GM12875 (cell line): Measurements from ENCODE around the gene VTI1A.
"Not testable (repeated sequence)": the region's sequence is repeated elsewhere in the genome, so short reads cannot be mapped to it uniquely, and the experiment has no call there.

ENCODE experiments used
- H3K4me3 ChIP-seq: one replicate; pipeline ENCODE4 v1.5.1; 2011; ENCODE audit warnings: low read depth, low read length, control low read depth
- TF ChIP-seq, protein P1 (sequence below): IDR thresholded peaks from 2 replicates; pipeline ENCODE4 v1.5.1; 2011; ENCODE audit warnings: low read depth, mild to moderate bottlenecking, control low read depth, inconsistent platforms, low read length, moderate library complexity, borderline replicate concordance; ENCODE audit not compliant: insufficient read depth

Gene VTI1A

GRCh38 chr10:112721080-112721698 lies 274.2 kb downstream of the VTI1A start:
- TF ChIP-seq, protein P1, sequence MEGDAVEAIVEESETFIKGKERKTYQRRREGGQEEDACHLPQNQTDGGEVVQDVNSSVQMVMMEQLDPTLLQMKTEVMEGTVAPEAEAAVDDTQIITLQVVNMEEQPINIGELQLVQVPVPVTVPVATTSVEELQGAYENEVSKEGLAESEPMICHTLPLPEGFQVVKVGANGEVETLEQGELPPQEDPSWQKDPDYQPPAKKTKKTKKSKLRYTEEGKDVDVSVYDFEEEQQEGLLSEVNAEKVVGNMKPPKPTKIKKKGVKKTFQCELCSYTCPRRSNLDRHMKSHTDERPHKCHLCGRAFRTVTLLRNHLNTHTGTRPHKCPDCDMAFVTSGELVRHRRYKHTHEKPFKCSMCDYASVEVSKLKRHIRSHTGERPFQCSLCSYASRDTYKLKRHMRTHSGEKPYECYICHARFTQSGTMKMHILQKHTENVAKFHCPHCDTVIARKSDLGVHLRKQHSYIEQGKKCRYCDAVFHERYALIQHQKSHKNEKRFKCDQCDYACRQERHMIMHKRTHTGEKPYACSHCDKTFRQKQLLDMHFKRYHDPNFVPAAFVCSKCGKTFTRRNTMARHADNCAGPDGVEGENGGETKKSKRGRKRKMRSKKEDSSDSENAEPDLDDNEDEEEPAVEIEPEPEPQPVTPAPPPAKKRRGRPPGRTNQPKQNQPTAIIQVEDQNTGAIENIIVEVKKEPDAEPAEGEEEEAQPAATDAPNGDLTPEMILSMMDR: peak; percentile 45; the same call in 1 of the 2 replicates
- H3K4me3 ChIP-seq: no peak overlapping the region

DNA sequence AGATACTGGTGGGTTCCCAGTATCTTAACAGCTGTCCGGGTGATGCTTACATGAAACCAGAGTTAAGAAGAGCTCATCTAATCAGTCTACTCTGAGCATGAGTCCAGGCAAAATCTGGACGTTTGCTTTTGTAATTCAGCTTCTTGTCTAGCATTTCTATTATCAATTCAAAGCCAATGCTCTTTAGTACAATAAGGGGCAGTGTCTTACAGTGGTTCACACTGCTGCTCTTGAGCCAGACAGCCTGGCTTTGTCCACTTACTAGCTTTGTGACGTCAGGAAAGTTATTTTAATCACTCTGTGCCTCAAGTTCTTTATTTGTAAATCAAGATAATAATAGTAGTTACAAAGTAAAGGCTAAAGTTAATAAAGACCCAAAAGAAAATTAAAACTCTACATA lies 275.7 kb downstream of the VTI1A start:
- TF ChIP-seq, protein P1: no peak
- no peak overlapping the region for H3K4me3 ChIP-seq

GRCh38 chr10:112723876-112724275 lies 276.9 kb downstream of the VTI1A start:
- TF ChIP-seq, protein P1: no peak
- no peak overlapping the region for H3K4me3 ChIP-seq

GRCh38 chr10:112724404-112724991 lies 277.5 kb downstream of the VTI1A start:
- H3K4me3 ChIP-seq: no peak overlapping the region
- TF ChIP-seq, protein P1: no peak

DNA sequence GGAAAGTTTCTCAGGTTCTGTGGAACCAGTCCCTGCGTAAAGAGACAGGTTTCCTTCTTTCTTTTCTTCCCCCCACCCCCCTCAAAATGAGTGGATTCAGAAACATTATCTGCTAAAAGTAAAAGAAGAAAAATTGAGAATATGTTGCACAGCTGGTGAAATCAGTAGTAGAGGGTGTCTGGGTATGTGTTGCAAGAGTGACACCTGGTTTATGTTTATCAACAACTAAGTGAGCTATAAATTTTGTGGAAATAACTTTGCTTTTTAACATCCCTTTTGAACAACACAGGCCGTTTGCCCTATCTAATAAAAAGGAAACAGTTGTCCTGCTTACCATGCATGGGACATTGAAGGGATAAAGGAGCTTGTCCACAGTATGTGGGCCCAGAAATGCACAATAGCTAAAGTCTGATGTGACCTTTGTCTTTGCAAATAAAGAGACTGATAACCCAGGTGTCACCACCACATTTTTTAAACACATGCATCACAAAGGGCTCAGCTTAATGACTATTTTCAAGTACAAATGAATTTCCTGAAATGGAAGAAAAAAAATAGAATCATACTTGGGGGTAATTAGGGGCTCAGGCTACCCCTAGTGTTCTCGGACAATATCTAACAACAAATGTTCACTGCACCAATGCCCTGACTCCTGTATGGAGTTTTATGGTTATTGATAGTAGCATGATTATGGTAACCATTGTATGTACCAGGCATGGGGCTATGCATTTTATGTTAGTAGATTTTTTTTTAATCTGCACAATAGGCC lies 281.3 kb downstream of the VTI1A start:
- TF ChIP-seq, protein P1: no peak

DNA sequence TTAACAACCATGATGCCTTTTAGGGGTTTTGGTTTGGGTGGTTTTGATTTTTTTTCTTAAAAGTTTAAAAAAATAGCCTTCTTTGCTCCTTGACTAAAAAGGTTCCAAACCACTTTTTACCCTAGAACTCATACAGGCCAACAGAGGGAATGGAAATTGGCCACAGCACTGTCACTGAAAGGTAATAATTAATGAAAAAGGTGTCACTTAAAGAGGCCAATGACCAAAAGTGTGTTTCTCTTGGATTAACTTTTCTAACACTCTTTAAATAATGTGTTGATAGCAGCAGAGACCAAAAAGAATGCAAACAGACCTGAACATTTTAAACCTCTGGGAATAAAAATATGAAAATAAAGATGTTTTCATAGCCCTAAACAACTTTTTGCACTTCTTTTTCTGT lies 282.0 kb downstream of the VTI1A start:
- TF ChIP-seq, protein P1: no peak
- no peak overlapping the region for H3K4me3 ChIP-seq

More for the DNA sequence above, 281.3 kb downstream of the VTI1A start:
- H3K4me3 ChIP-seq: no peak overlapping the region

DNA sequence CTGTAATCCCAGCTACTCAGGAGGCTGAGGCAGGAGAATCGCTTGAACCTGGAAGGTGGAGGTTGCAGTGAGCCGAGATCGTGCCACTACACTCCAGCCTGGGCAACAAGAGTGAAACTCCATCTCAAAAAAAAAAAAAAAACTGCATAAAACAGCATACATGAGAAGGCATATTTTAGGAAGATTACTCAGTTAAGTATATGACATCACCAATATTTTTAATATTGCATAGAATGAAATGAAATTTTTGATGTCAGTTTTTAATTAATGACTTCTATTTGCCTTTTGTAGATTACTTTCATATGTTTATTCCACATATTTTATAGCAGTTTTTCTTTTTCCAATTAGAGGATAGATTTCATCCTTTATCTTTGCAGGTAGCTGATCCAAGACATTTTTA lies 284.4 kb downstream of the VTI1A start:
- H3K4me3 ChIP-seq: not testable (repeated sequence)
